Camera-type eye (tissue), 1 donor: ENCODE results near the gene PTGDR2. TPM values are rescaled to one million over a fixed set of nuclear protein-coding genes. Genes with fewer than 3 reads are reported as not detected.

Experiments
- total RNA-seq: library from RNA; depleted of rRNA; stranded (reverse); fragments of >200 nt; gene quantifications from one replicate; pipeline ENCODE4 v1.2.3, GENCODE V29; 2014

PTGDR2 gene
- 0.55 TPM for total RNA-seq

GRCh38 chr11:60855726-60856633 lies at the start of gene PTGDR2:
PTGDR2 (minus strand) TSS chr11:60855950; CDS start chr11:60853722, 2,228 bp downstream.

GRCh38 chr11:60866911-60867870 lies 11.4 kb upstream of the PTGDR2 start, which contains the start of gene ZP1:
ZP1 (plus strand) TSS chr11:60867542; CDS start chr11:60867562, 20 bp downstream.

GRCh38 chr11:60841797-60842667 lies 13.7 kb downstream of the PTGDR2 start, which contains the start of gene CCDC86:
CCDC86 (plus strand) TSS chr11:60842113; CDS start chr11:60842125, 12 bp downstream.

Other genes with a start within 250 kb of the PTGDR2 start
- gene MS4A8, start 156.3 kb downstream of the PTGDR2 start, total RNA-seq: not detected
- not detected for gene MS4A18, start 131.2 kb downstream of the PTGDR2 start, total RNA-seq
- not detected for gene MS4A15, start 99.1 kb downstream of the PTGDR2 start, total RNA-seq
- gene MS4A10, start 70.6 kb downstream of the PTGDR2 start, total RNA-seq: not detected
- gene CCDC86, start 13.8 kb downstream of the PTGDR2 start, total RNA-seq: 9.5 TPM
- not detected for gene ZP1, start 11.6 kb upstream of the PTGDR2 start, total RNA-seq
- 49.4 TPM for gene PRPF19, start 50.6 kb upstream of the PTGDR2 start, total RNA-seq
- gene TMEM109, start 58.2 kb upstream of the PTGDR2 start, total RNA-seq: 41.1 TPM
- 88.3 TPM for gene TMEM132A, start 68.5 kb upstream of the PTGDR2 start, total RNA-seq
- 14.8 TPM for gene SLC15A3, start 96.2 kb upstream of the PTGDR2 start, total RNA-seq
- gene CD6, start 115.7 kb upstream of the PTGDR2 start, total RNA-seq: 0.49 TPM
- gene CD5, start 246.5 kb upstream of the PTGDR2 start, total RNA-seq: 0.77 TPM